ENCODE measurements around the gene CCDC178. TPM values are rescaled to one million over a fixed set of nuclear protein-coding genes. Genes with fewer than 3 reads are reported as not detected.

Gene CCDC178
- total RNA-seq, 3 donors from 2014 or later = not detected

DNA sequence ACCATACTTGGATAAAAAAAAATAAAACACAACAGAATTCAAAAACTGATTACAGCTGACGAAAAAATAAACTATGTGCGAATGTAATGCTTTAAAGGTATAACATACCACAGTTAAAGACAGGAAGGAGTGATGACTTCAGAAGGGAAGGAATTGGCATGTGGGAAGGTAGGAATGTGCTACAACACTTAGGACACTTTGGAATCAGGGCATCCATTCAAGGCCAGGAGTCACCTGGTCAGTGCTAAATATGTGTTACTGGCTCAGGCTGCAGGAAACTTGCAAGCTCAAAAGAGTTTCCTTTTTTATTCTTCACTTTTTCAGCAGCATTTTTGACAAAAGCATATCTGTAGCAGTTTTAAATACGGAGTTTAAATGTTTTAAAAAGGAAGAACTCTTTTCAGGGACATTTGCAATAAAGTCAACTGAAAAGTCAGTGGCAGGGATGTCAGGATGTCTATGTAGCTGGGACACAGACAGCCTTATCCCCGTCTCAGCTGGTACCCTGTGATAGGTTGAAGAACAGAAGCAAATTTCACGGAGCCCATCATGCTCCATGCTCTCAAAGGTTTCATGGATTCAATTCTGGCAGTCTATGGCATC, 529.7 kb downstream of the CCDC178 start:
- ATAC-seq = no peak
- intact Hi-C loops (cut with DNase I, micrococcal nuclease) = no loop called here
- no peak for DNase-seq
- TF ChIP-seq, protein P1, sequence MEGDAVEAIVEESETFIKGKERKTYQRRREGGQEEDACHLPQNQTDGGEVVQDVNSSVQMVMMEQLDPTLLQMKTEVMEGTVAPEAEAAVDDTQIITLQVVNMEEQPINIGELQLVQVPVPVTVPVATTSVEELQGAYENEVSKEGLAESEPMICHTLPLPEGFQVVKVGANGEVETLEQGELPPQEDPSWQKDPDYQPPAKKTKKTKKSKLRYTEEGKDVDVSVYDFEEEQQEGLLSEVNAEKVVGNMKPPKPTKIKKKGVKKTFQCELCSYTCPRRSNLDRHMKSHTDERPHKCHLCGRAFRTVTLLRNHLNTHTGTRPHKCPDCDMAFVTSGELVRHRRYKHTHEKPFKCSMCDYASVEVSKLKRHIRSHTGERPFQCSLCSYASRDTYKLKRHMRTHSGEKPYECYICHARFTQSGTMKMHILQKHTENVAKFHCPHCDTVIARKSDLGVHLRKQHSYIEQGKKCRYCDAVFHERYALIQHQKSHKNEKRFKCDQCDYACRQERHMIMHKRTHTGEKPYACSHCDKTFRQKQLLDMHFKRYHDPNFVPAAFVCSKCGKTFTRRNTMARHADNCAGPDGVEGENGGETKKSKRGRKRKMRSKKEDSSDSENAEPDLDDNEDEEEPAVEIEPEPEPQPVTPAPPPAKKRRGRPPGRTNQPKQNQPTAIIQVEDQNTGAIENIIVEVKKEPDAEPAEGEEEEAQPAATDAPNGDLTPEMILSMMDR (IDR thresholded peaks at IDR 0.05) = no peak
- H3K9me3 ChIP-seq = no peaks in the 10 kb centered on the region
- H3K4me1 ChIP-seq (ENCODE audit: low read depth) = no peaks in the 10 kb centered on the region
- no peak overlapping the region for H3K4me3 ChIP-seq
- no peaks in the 10 kb centered on the region for H3K36me3 ChIP-seq (ENCODE audit: low read depth)

DNA sequence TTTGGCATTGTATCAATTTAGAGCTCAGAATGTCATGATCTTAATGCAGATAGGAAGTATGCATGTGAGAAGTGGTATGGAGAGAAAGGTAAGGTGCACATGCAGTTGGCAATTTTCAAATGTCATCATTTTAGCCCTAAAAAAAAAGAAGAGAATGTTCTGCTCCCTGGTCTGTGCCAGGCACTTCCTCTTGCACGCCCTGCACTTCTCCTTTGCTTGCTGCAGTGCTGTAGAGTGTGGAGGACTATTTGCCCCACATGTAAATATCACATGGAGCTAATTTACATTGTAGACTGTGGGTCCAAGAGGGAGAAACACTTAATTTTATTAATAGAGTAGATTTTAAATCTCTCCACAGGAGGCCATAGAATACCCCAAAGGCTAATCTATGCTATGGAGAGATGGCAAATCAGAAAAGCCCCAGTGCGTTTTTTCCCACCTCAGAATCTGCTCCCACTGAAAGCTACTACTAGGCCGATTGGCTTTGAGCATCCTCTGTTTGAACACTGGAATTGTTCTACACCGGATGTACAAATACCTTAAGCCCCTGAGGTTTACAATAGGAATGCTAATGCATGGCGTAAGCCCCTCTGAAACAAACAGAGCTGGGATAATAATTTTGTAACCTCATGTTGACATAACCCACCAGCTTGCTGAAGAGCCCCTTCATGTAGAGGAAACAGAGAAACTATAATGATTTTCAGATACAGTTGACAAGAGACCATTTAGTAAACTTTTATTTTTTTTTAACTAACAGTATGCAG, 530.5 kb downstream of the CCDC178 start:
- TF ChIP-seq, protein P1 (IDR thresholded peaks at IDR 0.05) = no peak
- no peak for DNase-seq
- Histone ChIP-seq H3K36me3 (ENCODE audit: low read depth) (no peaks in the 10 kb centered on the region), H3K4me3 (no peak overlapping the region), H3K9me3 (no peaks in the 10 kb centered on the region), H3K4me1 (ENCODE audit: low read depth) (no peaks in the 10 kb centered on the region)
- intact Hi-C loops (cut with DNase I, micrococcal nuclease) = no loop called here
- peak; percentile 42 for ATAC-seq

DNA sequence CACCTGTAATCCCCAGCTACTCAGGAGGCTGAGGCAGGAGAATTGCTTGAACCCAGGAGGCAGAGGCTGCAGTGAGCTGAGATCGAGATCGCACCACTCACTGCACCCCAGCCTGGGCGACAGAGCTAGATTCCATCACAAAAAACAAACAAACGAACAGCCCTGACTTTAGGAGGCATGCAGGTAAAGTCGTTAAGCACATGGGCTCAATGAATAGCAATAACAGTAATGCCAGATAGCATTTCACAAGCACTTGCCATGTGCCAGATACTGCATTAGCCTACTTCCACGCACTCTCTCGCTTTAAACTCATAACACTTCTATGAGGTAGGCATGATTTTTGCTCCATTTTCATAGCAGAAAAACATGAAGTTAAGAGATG, 532.1 kb downstream of the CCDC178 start:
- TF ChIP-seq, protein P1 (IDR thresholded peaks at IDR 0.05) = no peak
- DNase-seq = no peak
- H3K4me3 ChIP-seq = no peak overlapping the region
- no peaks in the 10 kb centered on the region for H3K9me3 ChIP-seq
- no peaks in the 10 kb centered on the region for H3K36me3 ChIP-seq (ENCODE audit: low read depth)
- H3K4me1 ChIP-seq (ENCODE audit: low read depth) = no peaks in the 10 kb centered on the region
- no peak for ATAC-seq
- intact Hi-C loops (cut with DNase I, micrococcal nuclease) = no loop called here

DNA sequence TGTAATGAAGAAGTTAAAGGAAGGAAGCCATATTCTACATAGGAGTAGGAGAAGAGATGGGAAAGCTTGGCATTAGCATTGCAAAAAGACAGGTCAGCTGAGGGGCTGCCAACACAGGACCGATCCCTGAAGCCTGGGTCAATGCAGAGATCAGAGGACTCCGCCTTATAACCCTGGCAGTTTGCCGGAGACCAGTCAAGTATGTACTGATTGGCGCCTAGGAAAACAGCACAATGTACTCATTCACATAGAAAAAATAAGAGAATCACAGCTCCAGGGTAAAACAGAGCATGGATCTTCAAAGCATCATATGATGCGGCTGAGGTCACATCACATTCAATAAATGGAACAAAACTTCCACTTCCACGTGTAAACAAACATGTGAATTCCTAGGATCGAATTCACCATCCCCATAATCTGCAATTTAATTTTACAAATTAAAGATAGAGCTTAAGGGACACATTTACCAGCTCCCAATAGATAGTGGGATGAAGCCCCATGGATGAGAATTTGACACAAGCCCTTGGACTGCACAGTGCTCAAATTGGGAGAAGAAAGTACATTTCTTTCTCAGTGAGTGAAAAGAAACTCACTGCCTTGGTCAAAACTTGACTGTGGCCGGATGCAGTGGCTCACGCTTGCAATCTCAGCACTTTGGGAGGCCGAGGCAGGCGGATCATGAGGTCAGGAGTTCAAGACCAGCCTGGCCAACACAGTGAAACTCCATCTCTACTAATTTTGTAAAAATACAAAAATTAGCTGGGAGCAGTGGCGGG, 532.7 kb downstream of the CCDC178 start:
- H3K36me3 ChIP-seq (ENCODE audit: low read depth) = no peaks in the 10 kb centered on the region
- TF ChIP-seq, protein P1 (IDR thresholded peaks at IDR 0.05) = no peak
- H3K9me3 ChIP-seq = no peaks in the 10 kb centered on the region
- H3K4me3 ChIP-seq = no peak overlapping the region
- DNase-seq = no peak
- intact Hi-C loops (cut with DNase I, micrococcal nuclease) = no loop called here
- no peak for ATAC-seq
- H3K4me1 ChIP-seq (ENCODE audit: low read depth) = no peaks in the 10 kb centered on the region

DNA sequence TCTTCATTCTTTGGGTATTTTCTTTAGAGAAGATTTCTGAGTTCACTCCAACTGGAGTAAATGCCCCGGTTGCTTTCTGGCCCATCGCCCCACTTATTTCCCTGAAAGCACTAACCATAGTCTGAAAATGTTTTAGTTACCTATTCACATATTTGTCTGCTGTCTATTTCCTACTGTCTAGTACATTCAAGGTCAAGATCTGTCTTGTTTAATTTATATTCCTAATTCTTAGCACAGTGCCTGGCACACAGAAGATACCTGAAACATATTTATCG, 533.3 kb downstream of the CCDC178 start:
- ATAC-seq (no peak), DNase-seq (no peak)
- intact Hi-C loops (cut with DNase I, micrococcal nuclease) = no loop called here
- Histone ChIP-seq H3K9me3 (no peaks in the 10 kb centered on the region), H3K4me3 (no peak overlapping the region), H3K36me3 (ENCODE audit: low read depth) (no peaks in the 10 kb centered on the region), H3K4me1 (ENCODE audit: low read depth) (no peaks in the 10 kb centered on the region)
- TF ChIP-seq, protein P1 (IDR thresholded peaks at IDR 0.05) = no peak
